ENCODE results near the gene ERCC6L2.

ERCC6L2 gene, protein sequence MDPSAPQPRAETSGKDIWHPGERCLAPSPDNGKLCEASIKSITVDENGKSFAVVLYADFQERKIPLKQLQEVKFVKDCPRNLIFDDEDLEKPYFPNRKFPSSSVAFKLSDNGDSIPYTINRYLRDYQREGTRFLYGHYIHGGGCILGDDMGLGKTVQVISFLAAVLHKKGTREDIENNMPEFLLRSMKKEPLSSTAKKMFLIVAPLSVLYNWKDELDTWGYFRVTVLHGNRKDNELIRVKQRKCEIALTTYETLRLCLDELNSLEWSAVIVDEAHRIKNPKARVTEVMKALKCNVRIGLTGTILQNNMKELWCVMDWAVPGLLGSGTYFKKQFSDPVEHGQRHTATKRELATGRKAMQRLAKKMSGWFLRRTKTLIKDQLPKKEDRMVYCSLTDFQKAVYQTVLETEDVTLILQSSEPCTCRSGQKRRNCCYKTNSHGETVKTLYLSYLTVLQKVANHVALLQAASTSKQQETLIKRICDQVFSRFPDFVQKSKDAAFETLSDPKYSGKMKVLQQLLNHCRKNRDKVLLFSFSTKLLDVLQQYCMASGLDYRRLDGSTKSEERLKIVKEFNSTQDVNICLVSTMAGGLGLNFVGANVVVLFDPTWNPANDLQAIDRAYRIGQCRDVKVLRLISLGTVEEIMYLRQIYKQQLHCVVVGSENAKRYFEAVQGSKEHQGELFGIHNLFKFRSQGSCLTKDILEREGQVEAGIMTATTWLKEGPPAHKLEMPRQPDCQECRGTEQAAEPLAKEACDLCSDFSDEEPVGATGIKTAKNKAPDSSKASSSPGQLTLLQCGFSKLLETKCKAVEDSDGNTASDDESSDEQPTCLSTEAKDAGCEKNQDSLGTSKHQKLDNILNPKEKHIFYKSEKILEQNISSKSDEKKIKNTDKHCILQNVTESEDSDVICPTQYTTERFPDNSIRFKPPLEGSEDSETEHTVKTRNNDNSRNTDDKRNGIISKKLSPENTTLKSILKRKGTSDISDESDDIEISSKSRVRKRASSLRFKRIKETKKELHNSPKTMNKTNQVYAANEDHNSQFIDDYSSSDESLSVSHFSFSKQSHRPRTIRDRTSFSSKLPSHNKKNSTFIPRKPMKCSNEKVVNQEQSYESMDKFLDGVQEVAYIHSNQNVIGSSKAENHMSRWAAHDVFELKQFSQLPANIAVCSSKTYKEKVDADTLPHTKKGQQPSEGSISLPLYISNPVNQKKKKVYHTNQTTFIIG (N-terminal part only)

GRCh38 chr9:95875305-95876137 lies at the start of gene ERCC6L2:
TSS of gene ERCC6L2 (plus strand) at chr9:95875691. CDS start at chr9:95876039, 348 bp downstream.
- peak; percentile 97 for DNase-seq

DNA sequence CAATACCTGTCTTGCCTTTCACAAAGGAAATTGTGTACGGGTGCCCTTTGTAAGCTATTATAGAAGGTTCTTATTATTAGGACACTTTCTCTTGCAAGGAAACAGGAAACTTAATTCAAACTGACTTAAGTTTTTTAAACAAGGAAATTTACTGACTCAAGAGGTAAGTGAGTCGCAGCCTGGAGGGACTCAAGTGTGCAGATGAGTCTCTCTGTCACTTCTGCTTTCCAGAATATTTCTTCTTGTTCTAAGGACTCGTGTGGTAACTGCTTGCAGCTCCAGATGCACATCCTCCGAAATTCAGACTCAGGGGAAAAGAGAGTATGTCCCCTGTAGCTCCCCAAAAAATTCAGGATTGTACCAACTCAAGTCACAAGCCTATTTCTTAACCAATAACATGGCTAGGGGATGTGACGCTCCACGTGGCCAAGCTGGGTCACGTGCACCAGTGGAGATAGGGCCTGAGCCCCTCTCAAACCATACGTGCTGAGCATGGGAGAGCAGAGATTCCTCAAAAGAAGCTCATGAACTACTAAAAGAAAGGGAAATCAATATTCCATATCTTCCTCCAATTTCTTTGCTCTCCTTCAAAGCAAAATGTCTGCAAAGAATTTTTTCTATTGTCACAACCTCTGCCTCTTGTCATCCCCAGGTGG lies 49.2 kb upstream of the ERCC6L2 start:
- peak; percentile 2 for DNase-seq

DNA sequence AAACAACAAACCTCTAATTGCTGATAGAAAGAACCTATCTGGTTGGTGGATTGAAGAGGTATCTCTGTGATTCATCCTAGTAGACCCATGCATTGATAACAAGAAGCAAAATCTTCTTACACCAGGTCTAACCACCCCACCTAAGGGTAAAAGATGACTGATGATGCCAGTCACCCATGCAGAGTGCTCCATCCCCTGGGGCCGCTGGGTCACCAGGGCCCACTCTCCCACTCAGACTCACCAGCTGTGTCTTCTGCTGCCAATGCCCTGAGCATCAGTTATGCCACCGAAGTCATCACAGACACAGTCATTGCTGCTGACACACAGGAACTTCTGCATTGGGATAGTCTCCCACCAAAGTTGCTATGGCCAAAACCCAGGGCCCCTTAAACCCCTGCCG lies 44.7 kb upstream of the ERCC6L2 start:
- no peak for DNase-seq

GRCh38 chr9:95831810-95832209 lies 43.7 kb upstream of the ERCC6L2 start:
- DNase-seq: no peak

DNA sequence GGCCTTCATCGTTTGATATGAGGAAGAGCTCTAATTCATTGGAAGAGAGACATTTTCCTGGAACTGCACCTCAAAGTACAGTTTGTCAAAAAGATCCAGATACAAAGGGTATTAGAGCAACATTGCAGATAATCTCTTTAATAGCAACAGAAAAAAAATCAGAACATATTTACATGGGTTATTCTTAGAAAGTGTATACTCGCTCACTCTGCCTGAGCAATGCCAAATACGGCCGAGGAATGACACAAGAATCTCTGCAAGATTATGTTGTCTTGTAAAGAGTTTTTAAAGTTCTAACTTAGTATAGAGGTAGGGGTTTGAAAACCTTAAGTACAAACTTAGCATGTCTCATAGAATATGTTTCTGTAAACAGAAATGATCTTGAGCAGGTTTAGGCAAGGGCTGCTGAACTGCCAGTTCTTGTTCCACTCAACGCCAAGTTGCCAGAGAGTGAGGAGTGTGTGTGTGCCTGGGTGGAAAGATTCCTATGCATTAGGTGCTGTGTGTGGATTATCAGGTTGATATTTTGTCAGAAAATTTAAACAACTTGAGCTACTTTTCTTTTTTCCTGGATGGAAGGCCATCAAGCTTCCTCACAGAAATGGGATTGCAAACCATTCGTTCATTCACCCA lies 41.8 kb upstream of the ERCC6L2 start:
- DNase-seq: no peak

- no peak for DNase-seq
These were observed 41.1 kb upstream of the ERCC6L2 start for GRCh38 chr9:95834281-95834907.

GRCh38 chr9:95835393-95835792 lies 40.1 kb upstream of the ERCC6L2 start:
- DNase-seq: no peak

DNA sequence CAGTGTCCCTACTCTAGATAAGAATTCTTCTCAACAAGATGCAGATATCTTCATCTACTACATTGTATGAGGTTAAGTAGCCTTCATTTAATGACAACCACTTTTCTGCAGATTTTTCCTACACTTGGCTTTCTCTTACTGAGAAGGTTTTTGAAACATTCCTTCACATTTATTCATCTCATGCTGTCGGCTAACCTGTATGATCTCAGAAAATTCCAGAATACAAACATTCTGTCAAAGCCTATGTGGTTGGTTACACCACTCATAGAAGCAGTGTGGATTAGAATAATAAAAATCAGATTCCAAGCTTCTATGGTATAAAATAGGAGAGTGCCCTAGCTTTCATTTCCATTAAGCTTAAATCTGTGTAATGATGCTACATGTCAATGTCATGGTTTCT lies 39.4 kb upstream of the ERCC6L2 start:
- no peak for DNase-seq

GRCh38 chr9:95839012-95839411 lies 36.5 kb upstream of the ERCC6L2 start:
- no peak for DNase-seq

DNA sequence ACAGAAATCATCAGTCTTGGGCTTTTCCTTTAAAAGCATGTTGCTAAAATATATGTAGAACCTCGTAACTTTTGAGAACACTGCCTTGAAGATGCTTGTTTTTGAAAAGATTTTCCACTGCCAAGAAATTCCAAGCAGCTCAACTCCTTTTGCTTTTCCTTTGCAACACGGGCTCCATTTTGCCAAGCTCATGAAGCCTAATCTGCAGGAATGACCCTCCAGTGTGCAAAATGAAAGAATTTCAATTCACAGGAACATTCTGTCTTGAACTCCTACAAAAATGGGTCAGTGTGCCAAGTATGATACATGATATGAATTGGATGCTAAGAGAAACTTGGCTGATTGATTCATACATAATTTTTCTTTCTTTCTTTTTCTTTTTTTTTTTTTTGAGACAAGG lies 35.4 kb upstream of the ERCC6L2 start:
- DNase-seq: no peak

GRCh38 chr9:95841377-95841776 lies 34.1 kb upstream of the ERCC6L2 start:
- DNase-seq: no peak

DNA sequence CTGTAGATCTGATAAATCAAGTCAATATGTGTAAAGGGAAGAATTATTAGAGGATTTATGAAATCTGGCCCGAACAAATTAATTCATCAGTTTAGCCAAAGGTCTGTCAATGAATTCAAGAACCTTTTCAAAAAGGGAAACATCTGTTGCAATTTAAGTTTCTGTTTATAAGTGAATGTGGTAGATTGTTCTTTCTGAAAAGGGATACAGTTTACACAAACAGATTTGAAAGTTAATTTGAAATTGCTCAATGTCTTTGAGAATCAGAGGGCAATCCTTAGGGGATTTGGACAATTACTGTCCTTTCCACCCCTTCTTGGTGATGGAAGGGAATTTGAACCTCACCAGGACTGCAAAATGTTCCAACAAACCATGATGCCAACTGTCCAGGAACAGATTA lies 29.7 kb upstream of the ERCC6L2 start:
- DNase-seq: no peak

DNA sequence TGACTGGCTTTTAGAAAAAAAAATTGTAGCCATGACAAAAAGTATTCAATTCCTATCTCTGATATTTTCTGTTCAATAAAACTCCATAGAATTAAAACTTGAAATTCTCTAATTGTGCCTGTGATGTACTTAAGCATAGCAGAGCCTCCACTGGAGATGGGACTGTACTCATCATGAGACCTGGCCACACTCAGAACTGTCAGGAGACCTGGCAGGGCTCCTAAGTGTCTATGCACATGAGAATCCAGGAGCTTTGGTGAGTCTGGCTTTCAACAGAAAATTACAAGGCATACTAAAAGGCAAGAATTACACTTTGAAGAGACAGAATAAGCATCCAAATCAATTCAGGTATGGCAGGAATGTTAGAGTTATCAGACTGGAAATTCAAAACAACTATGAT lies 26.7 kb upstream of the ERCC6L2 start:
- DNase-seq: no peak

GRCh38 chr9:95852059-95853032 lies 23.1 kb upstream of the ERCC6L2 start:
- no peak for DNase-seq

DNA sequence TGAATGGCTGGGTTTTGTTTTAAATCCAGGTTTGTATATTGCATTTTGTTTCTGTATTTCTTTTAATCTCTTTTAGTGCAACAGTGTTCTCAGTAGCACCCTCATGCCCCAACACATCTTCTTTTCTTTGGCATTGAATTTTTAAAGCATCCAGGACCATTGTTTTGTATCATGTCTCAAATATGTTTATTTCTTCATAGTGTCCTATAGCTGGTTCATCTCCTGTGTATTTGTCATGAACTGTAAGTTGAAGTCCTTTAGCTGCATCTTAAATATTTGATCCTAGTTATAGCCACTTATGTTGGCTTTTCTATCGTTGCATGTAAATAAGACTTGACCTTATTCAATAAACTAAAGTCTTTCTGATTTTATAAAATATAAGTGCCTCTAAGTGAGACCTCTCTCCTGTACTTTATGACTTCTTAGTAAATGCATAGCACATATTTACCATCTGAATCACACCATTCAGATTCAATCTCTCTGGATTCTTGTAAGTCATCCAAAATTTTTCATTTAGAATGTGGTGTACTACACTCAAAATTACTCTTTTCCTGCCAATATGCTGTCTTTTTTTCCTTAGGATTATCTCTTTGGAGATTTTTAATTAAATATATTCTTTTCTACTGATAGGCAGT lies 21.0 kb upstream of the ERCC6L2 start:
- no peak for DNase-seq

- DNase-seq: no peak
These were observed 19.5 kb upstream of the ERCC6L2 start for GRCh38 chr9:95855961-95856360.

DNA sequence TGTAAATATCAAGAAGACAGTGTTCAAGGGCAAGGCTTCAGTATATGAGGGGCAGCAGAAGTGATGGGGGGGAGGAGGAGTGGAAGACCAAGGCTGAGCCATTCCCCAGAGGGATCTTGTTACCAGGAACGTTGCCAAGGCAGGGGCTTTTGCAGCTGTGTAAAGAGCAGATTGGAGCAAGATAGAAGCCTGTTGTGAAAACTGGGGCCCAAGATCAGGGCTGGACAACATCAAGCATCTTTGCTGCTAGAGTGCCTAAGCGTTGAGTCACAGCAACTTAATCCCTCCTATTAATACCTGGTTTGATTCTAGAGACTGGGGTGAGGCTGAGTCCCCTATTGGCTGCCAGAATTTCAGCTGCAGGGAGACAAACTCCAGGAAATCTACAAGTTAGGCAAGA lies 18.4 kb upstream of the ERCC6L2 start:
- DNase-seq: no peak

GRCh38 chr9:95857896-95858295 lies 17.6 kb upstream of the ERCC6L2 start:
- DNase-seq: peak; percentile 20

DNA sequence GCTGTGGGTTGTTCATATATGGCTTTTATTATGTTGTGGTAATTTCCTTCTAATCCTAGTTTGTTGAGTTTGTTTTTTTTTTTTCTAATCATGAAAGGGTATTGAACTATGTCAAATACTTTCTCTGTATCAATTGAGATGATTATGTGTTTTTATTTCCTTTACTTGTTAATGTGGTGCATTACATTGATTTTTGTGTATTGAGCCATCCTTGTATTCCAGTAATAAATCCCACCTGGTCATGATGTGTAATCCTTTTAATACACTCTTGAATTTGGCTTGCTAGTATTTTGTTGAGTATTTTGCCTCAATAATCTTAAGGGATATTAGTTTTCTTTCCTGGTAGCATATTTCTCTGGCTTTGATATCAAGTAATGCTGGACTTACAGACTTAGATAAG lies 13.1 kb upstream of the ERCC6L2 start:
- DNase-seq: no peak
